ENCODE data around the gene COL8A1.
A peak's percentile ranks its signal among the peaks of the same experiment; 100 is the strongest.
"Not testable (repeated sequence)": the region's sequence is repeated elsewhere in the genome, so short reads cannot be mapped to it uniquely, and the experiment has no call there.

The COL8A1 gene

GRCh38 chr3:99817047-99817436 is 178.6 kb downstream of the COL8A1 start:
- DNase-seq: no peak

- DNase-seq: peak; percentile 49
Measured at GRCh38 chr3:99817437-99818240, 179.2 kb downstream of the COL8A1 start, which contains the start of gene CMSS1. TSS of gene CMSS1 (plus strand) at chr3:99817862.

- DNase-seq: no peak
Measured at GRCh38 chr3:99818818-99819217, 180.4 kb downstream of the COL8A1 start.

GRCh38 chr3:99823723-99824711 is 185.6 kb downstream of the COL8A1 start:
- DNase-seq: no peak

- peak; percentile 7 for DNase-seq
Measured at GRCh38 chr3:99825004-99825640, 186.7 kb downstream of the COL8A1 start.

GRCh38 chr3:99829844-99830243 is 191.4 kb downstream of the COL8A1 start:
- DNase-seq: no peak

- DNase-seq: no peak
Measured at GRCh38 chr3:99833617-99834205, 195.3 kb downstream of the COL8A1 start.

GRCh38 chr3:99834211-99834957 is 196.0 kb downstream of the COL8A1 start:
- DNase-seq: no peak

GRCh38 chr3:99836681-99837080 is 198.3 kb downstream of the COL8A1 start:
- no peak for DNase-seq

GRCh38 chr3:99837715-99838114 is 199.3 kb downstream of the COL8A1 start:
- no peak for DNase-seq

- DNase-seq: no peak
Measured at GRCh38 chr3:99838755-99839154, 200.4 kb downstream of the COL8A1 start.

- DNase-seq: no peak
Measured at GRCh38 chr3:99839613-99840012, 201.2 kb downstream of the COL8A1 start.

- DNase-seq: not testable (repeated sequence)
Measured at GRCh38 chr3:99841949-99842348, 203.6 kb downstream of the COL8A1 start.

GRCh38 chr3:99842826-99843589 is 204.6 kb downstream of the COL8A1 start:
- DNase-seq: no peak

GRCh38 chr3:99843590-99844258 is 205.3 kb downstream of the COL8A1 start:
- DNase-seq: no peak

- DNase-seq: no peak
Measured at GRCh38 chr3:99845331-99845730, 206.9 kb downstream of the COL8A1 start.

- no peak for DNase-seq
Measured at GRCh38 chr3:99845999-99846398, 207.6 kb downstream of the COL8A1 start.

GRCh38 chr3:99846477-99847160 is 208.2 kb downstream of the COL8A1 start:
- DNase-seq: no peak

GRCh38 chr3:99848433-99848832 is 210.0 kb downstream of the COL8A1 start:
- no peak for DNase-seq

Data from 8988T (cell line).